ENCODE results near the gene DHRS13. TPM values are rescaled to one million over a fixed set of nuclear protein-coding genes. Genes with fewer than 3 reads are reported as not detected.

Gene DHRS13
- total and polyA plus RNA-seq, 11 donors = 2.2 to 6.3 (median 2.9) TPM

GRCh38 chr17:28940675-28941074 is 37.8 kb upstream of the DHRS13 start:
- peak in 2 of 5 donors; percentile 68 to 78 for DNase-seq
- H3K27me3 ChIP-seq = no peaks in the 10 kb centered on the region
- 8 to 19% (median 12%) methylated on average over 3 of the region's 3 CpGs for WGBS, 4 donors
- peaks cover 0 to 21% (median 13%) of the 10 kb centered on the region in 9 donors for H3K36me3 ChIP-seq
- intact Hi-C loops (cut with DNase I) = loop anchor here in 2 of 10 donors (10.0 kb wide), 3 partner anchors 176 to 606 kb away; partner anchors contain the start of genes IFT20 (in 1 of the 2), NUFIP2 (in 1 of the 2) and TNFAIP1 (in 1 of the 2)
- TF ChIP-seq POLR2A (IDR thresholded peaks at IDR 0.05) (no peak), CTCF (IDR thresholded peaks at IDR 0.05) (no peak)
- no peaks in the 10 kb centered on the region for H3K9me3 ChIP-seq
- peak; percentile 70 to 82 (median 74) for ATAC-seq
- H3K4me1 ChIP-seq = peaks cover 8 to 90% (median 78%) of the 10 kb centered on the region in 12 donors
- H3K4me3 ChIP-seq = no peak overlapping the region
- peak overlapping the region; percentile 0 to 69 (median 33) for H3K27ac ChIP-seq

- 35 to 65% (median 48%) methylated on average over 3 of the region's 3 CpGs for WGBS, 4 donors
- H3K27me3 ChIP-seq = no peaks in the 10 kb centered on the region
- H3K4me1 ChIP-seq = peaks cover 8 to 90% (median 76%) of the 10 kb centered on the region in 12 donors
- DNase-seq = no peak
- no peak for TF ChIP-seq POLR2A (IDR thresholded peaks at IDR 0.05)
- TF ChIP-seq CTCF (IDR thresholded peaks at IDR 0.05) = no peak
- peak overlapping the region; percentile 0 to 69 (median 30) for H3K27ac ChIP-seq
- H3K4me3 ChIP-seq = no peak overlapping the region
- no peak for ATAC-seq
- peaks cover 0 to 21% (median 13%) of the 10 kb centered on the region in 9 donors for H3K36me3 ChIP-seq
- intact Hi-C loops (cut with DNase I) = loop anchor here in 2 of 10 donors (10.0 kb wide), 3 partner anchors 175 to 605 kb away; partner anchors contain the start of genes IFT20 (in 1 of the 2), NUFIP2 (in 1 of the 2) and TNFAIP1 (in 1 of the 2)
- H3K9me3 ChIP-seq = no peaks in the 10 kb centered on the region
These were observed 37.3 kb upstream of the DHRS13 start for GRCh38 chr17:28940142-28940541.

GRCh38 chr17:28938552-28938951 is 35.7 kb upstream of the DHRS13 start:
- H3K4me3 ChIP-seq = no peak overlapping the region
- TF ChIP-seq POLR2A (IDR thresholded peaks at IDR 0.05) = no peak
- TF ChIP-seq CTCF (IDR thresholded peaks at IDR 0.05) = no peak
- no peaks in the 10 kb centered on the region for H3K27me3 ChIP-seq
- no peaks in the 10 kb centered on the region for H3K9me3 ChIP-seq
- H3K36me3 ChIP-seq = peaks cover 0 to 11% (median 6%) of the 10 kb centered on the region in 9 donors
- DNase-seq = peak in 4 of 5 donors; percentile 49 to 73 (median 66)
- peaks cover 8 to 85% (median 65%) of the 10 kb centered on the region in 12 donors for H3K4me1 ChIP-seq
- H3K27ac ChIP-seq = peak overlapping the region in 9 of 12 donors; percentile 16 to 69 (median 33)
- intact Hi-C loops (cut with DNase I) = no loop called here
- peak; percentile 78 to 88 (median 84) for ATAC-seq

DNA sequence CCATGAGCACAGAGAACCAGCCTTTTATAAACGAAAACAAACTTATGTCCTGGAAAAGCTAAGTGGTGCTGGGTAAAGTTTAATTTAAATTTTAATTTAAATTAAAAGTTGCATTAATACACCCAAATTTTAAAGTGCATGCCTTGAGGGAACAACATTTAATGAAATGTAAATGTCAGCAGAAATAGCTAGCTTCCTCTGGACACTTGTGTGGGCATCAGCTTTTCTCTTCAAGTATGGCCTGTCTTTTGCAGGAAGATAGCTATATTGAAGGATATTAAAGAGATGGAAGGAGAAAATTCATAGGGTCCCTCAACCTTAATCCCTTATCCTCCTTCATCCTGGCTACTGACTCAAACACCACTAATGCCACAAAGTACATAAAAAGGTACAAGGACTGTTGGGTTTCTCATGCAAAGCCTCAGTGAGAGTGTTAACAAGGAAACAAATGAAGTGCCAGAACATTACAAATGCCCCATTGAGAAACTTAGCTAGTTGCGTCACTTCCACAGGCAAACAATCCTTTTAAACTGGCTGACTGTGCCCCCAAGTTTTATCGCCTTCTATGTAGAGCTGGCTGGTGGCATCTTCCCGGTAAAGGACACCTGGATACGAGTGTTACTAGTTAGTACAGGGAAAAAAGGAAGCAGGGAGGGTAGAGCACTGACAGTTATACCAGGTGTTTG is 34.3 kb upstream of the DHRS13 start:
- no peak overlapping the region for H3K4me3 ChIP-seq
- intact Hi-C loops (cut with DNase I) = no loop called here
- H3K4me1 ChIP-seq = peaks cover 8 to 83% (median 65%) of the 10 kb centered on the region in 12 donors
- ATAC-seq (peak in 2 of 4 donors; percentile 18 to 38), DNase-seq (no peak)
- WGBS, 4 donors = 73 to 78% (median 75%) methylated on average over 5 of the region's 5 CpGs
- TF ChIP-seq POLR2A (IDR thresholded peaks at IDR 0.05) = no peak
- no peak for TF ChIP-seq CTCF (IDR thresholded peaks at IDR 0.05)
- H3K27me3 ChIP-seq = no peaks in the 10 kb centered on the region
- peak overlapping the region in 6 of 12 donors; percentile 0 to 69 (median 8) for H3K27ac ChIP-seq
- H3K36me3 ChIP-seq = peaks cover 0 to 4% (median 0%) of the 10 kb centered on the region in 9 donors
- H3K9me3 ChIP-seq = no peaks in the 10 kb centered on the region
